OCI-LY7 (cell line): ENCODE measurements around the gene RNASE4. TPM values are rescaled to one million over a fixed set of nuclear protein-coding genes. Genes with fewer than 3 reads are reported as not detected.

Experiments
- BruUV-seq: library from RNA; stranded (reverse); fragments of 400-500 nt; replicated peaks from 2 replicates; lab custom pipeline; 2021; lab: Mats Ljungman, UMichigan
- CTCF ChIA-PET: fragments of 300-600 bp; sonication (Branson Sonifier 250); formaldehyde crosslinking; loops from one replicate; lab custom pipeline; 2022; ENCODE audit warnings: antibody characterized with exemption; ENCODE audit not compliant: unreplicated experiment; lab: Charles Lee
- POLR2A ChIA-PET: fragments of 300-600 bp; sonication (Branson Sonifier 250); formaldehyde crosslinking; loops from one replicate; lab custom pipeline; 2022; ENCODE audit warnings: antibody characterized with exemption; lab: Charles Lee
- DNase-seq: peaks from one replicate; pipeline ENCODE4 v3.0.0-alpha.2; 2015; ENCODE audit warnings: low spot score
- H2AFZ ChIP-seq: fragments of 200-600 bp; sonication (generic), shearing (Covaris generic); 2 replicates; pipeline ENCODE4 v1.6.1; 2014; ENCODE audit warnings: mild to moderate bottlenecking, antibody characterized with exemption, low read length, moderate library complexity
- H3K27ac ChIP-seq: fragments of 200-600 bp; sonication (generic); 2 replicates; pipeline ENCODE4 v1.5.1; 2014; ENCODE audit warnings: mixed run types, low read depth, mild to moderate bottlenecking, moderate library complexity, low read length, inconsistent platforms; ENCODE audit not compliant: poor library complexity, severe bottlenecking
- H3K36me3 ChIP-seq: fragments of 200-600 bp; sonication (generic); 2 replicates; pipeline ENCODE4 v1.6.1; 2014; ENCODE audit warnings: mild to moderate bottlenecking, antibody characterized with exemption, low read length, moderate library complexity, mixed read lengths; ENCODE audit not compliant: insufficient read depth
- H3K4me1 ChIP-seq: fragments of 200-600 bp; sonication (generic); 2 replicates; pipeline ENCODE4 v1.5.1; 2014; ENCODE audit warnings: mild to moderate bottlenecking, low read length; ENCODE audit not compliant: insufficient read depth, poor library complexity, severe bottlenecking
- H3K4me2 ChIP-seq: fragments of 200-600 bp; sonication (generic); 2 replicates; pipeline ENCODE4 v1.6.1; 2014; ENCODE audit warnings: mild to moderate bottlenecking, low read length
- H3K4me3 ChIP-seq: fragments of 200-600 bp; sonication (generic); 2 replicates; pipeline ENCODE4 v1.5.1; 2014; ENCODE audit warnings: mild to moderate bottlenecking, low read depth, low read length; ENCODE audit not compliant: poor library complexity, severe bottlenecking
- H3K79me2 ChIP-seq: fragments of 200-600 bp; sonication (generic); 2 replicates; pipeline ENCODE4 v1.6.1; 2016; ENCODE audit warnings: low read depth, mild to moderate bottlenecking, low read length, moderate library complexity, mixed read lengths; ENCODE audit not compliant: insufficient read depth
- H3K9me2 ChIP-seq: fragments of 200-600 bp; sonication (generic); 2 replicates; pipeline ENCODE4 v1.6.1; 2016; ENCODE audit warnings: mild to moderate bottlenecking, low read length, mixed read lengths; ENCODE audit not compliant: insufficient read depth
- H3K9me3 ChIP-seq: fragments of 200-600 bp; sonication (generic); 2 replicates; pipeline ENCODE4 v1.6.1; 2014; ENCODE audit warnings: mild to moderate bottlenecking, mixed run types, low read length, mixed read lengths
- H4K20me1 ChIP-seq: fragments of 200-600 bp; sonication (generic); 2 replicates; pipeline ENCODE4 v1.6.1; 2014; ENCODE audit warnings: mild to moderate bottlenecking, antibody characterized with exemption, low read length, moderate library complexity, mixed read lengths; ENCODE audit not compliant: insufficient read depth
- CTCF ChIP-seq: fragments of 200-600 bp; sonication (generic); conservative IDR thresholded peaks from 2 replicates; pipeline ENCODE4 v1.5.1; 2014; ENCODE audit warnings: mild to moderate bottlenecking, antibody characterized with exemption, low read length, moderate library complexity, mixed read lengths
- EZH2phosphoT487 ChIP-seq: fragments of 200-600 bp; sonication (generic); IDR thresholded peaks from 2 replicates; pipeline ENCODE4 v1.6.1; 2018; ENCODE audit warnings: low read depth, borderline replicate concordance, mild to moderate bottlenecking, mixed run types, antibody characterized with exemption, low read length, moderate library complexity, mixed read lengths
- intact Hi-C: fragments of 100-400 bp; cut with micrococcal nuclease; formaldehyde crosslinking; loops from one replicate; pipeline ENCODE4 v1.10.0; 2022; ENCODE audit not compliant: unreplicated experiment
- total RNA-seq, 2 experiments: library from RNA; depleted of rRNA in 1 of 2; stranded (reverse); fragments of >200 nt in 1 of 2; shearing (Covaris generic) in 1 of 2; gene quantifications; 2 replicates each; pipeline ENCODE4 v1.2.3, GENCODE V29; 2014 to 2022

Gene RNASE4
- total RNA-seq, 2 experiments from 2014 or later, result not detected

- CTCF ChIA-PET, result no interaction called here
- POLR2A ChIA-PET, result no interaction called here
- no TSS peak for BruUV-seq
- Histone ChIP-seq H3K4me1 (peaks cover 12% of the 10 kb centered on the region), H4K20me1 (no peaks in the 10 kb centered on the region), H3K4me3 (no peak overlapping the region), H3K36me3 (no peaks in the 10 kb centered on the region), H3K4me2 (no peak overlapping the region), H3K27ac (no peak overlapping the region), H3K9me3 (no peaks in the 10 kb centered on the region), H3K9me2 (no peaks in the 10 kb centered on the region), H2AFZ (no peak overlapping the region), H3K79me2 (no peaks in the 10 kb centered on the region)
- no peak for DNase-seq
- intact Hi-C loops, result loop anchor here (10.0 kb wide), 1 partner anchor 417 kb away; the partner anchor contains the start of gene TMEM253
- TF ChIP-seq EZH2phosphoT487 (no peak), CTCF (no peak)
Measured at GRCh38 chr14:20687362-20688166, 3.2 kb downstream of the RNASE4 start.

- Histone ChIP-seq H2AFZ (no peak within 1 kb of the TSS), H3K4me3 (no peak within 1 kb of the TSS), H3K9me3 (no peaks in the 10 kb centered on the region), H3K27ac (no peak within 1 kb of the TSS), H3K36me3 (no peaks in the 10 kb centered on the region), H3K4me2 (no peak within 1 kb of the TSS), H3K9me2 (no peaks in the 10 kb centered on the region), H4K20me1 (no peaks in the 10 kb centered on the region), H3K4me1 (peaks cover 9% of the 10 kb centered on the region), H3K79me2 (no peaks in the 10 kb centered on the region)
- no peak for DNase-seq
- ChIA-PET CTCF (no interaction called here), POLR2A (interaction anchor here (0.6 kb wide), 1 partner anchor 383 kb away, joined by 5 read pairs; no protein-coding TSS in a partner anchor)
- intact Hi-C loops, result loop anchor here (10.0 kb wide), 1 partner anchor 416 kb away; the partner anchor contains the start of gene TMEM253
- no TSS peak for BruUV-seq
- TF ChIP-seq EZH2phosphoT487 (no peak), CTCF (no peak)
Measured at GRCh38 chr14:20688167-20688839, 3.9 kb downstream of the RNASE4 start, which contains the start of gene ANG. TSS of gene ANG (plus strand) at chr14:20688764. CDS start at chr14:20693565, 4,801 bp downstream.
